Breast epithelium (tissue), 3 donors: ENCODE measurements around the gene CLECL1.

Experiments used
- CTCF ChIP-seq, 3 donors: fragments of 450-650 bp; IDR thresholded peaks; one replicate each; pipeline ENCODE4 v1.5.1; 2016 to 2017; ENCODE audit warnings: antibody characterized with exemption in 3 of 3, mild to moderate bottlenecking in 3 of 3, moderate library complexity in 3 of 3
- POLR2A ChIP-seq: fragments of 450-650 bp; IDR thresholded peaks from one replicate; pipeline ENCODE4 v1.6.1; 2016; ENCODE audit warnings: antibody characterized with exemption, mild to moderate bottlenecking, moderate library complexity
- POLR2AphosphoS5 ChIP-seq, 3 donors: sonication (generic); formaldehyde crosslinking; IDR thresholded peaks; one replicate each; pipeline ENCODE4 v1.6.1; 2017; ENCODE audit warnings: antibody characterized with exemption in 3 of 3

GRCh38 chr12:9776781-9777180 lies 43.9 kb upstream of the CLECL1 start:
- TF ChIP-seq POLR2A (no peak), CTCF (IDR thresholded peaks at IDR 0.05) (no peak), POLR2AphosphoS5 (IDR thresholded peaks at IDR 0.05) (no peak)
